CD14-positive monocyte (primary cell): ENCODE measurements around the gene CCDC68. TPM values are rescaled to one million over a fixed set of nuclear protein-coding genes. Genes with fewer than 3 reads are reported as not detected.

Source experiments
- DNase-seq, 3 donors: peaks; one replicate each; pipeline ENCODE4 v3.0.0-alpha.2; 2011 to 2022
- H2AFZ ChIP-seq: 2 replicates; pipeline ENCODE4 v1.6.0; 2012; ENCODE audit warnings: mild to moderate bottlenecking, low read depth, low read length, inconsistent platforms; ENCODE audit not compliant: insufficient read depth, poor library complexity, severe bottlenecking
- H3K27ac ChIP-seq, 2 donors: 1 replicate in 1 of 2; 2 replicates in 1 of 2; pipeline ENCODE4 v1.5.1; 2012 to 2013; ENCODE audit warnings: low read length in 2 of 2, control low read depth in 1 of 2, inconsistent platforms in 1 of 2, low read depth in 1 of 2, mild to moderate bottlenecking in 1 of 2
- H3K27me3 ChIP-seq, 2 donors: one replicate each; pipeline versions ENCODE4 v1.6.0 to v1.6.1; 2011 to 2013; ENCODE audit warnings: low read length in 2 of 2; ENCODE audit not compliant: control insufficient read depth in 2 of 2, insufficient read depth in 2 of 2
- H3K36me3 ChIP-seq, 2 donors: replicated peaks in 1 of 2; 1 replicate in 1 of 2; 2 replicates in 1 of 2; pipeline versions ENCODE4 v1.5.1 to v1.6.1; 2012 to 2013; ENCODE audit warnings: low read length in 2 of 2, control low read depth in 1 of 2, inconsistent platforms in 1 of 2, mild to moderate bottlenecking in 1 of 2; ENCODE audit not compliant: insufficient read depth in 2 of 2, control insufficient read depth in 1 of 2
- H3K4me1 ChIP-seq, 2 donors: 1 replicate in 1 of 2; 2 replicates in 1 of 2; pipeline versions ENCODE4 v1.5.1 to v1.6.1; 2012 to 2013; ENCODE audit warnings: low read length in 2 of 2, control low read depth in 1 of 2, inconsistent platforms in 1 of 2, mild to moderate bottlenecking in 1 of 2, moderate library complexity in 1 of 2; ENCODE audit not compliant: insufficient read depth in 2 of 2, control insufficient read depth in 1 of 2
- H3K4me2 ChIP-seq: replicated peaks from 2 replicates; pipeline ENCODE3; 2012; ENCODE audit warnings: low read length, moderate library complexity, mild to moderate bottlenecking; ENCODE audit not compliant: poor library complexity, severe bottlenecking; ENCODE audit errors: extremely low read depth
- H3K4me3 ChIP-seq, 3 experiments: fragments of 200-600 bp in 1 of 3; sonication (generic) in 1 of 3; replicated peaks in 1 of 3; 1 replicate in 2 of 3; 2 replicates in 1 of 3; pipeline ENCODE4 v1.5.1; 2011 to 2013; ENCODE audit warnings: low read length in 3 of 3, mild to moderate bottlenecking in 3 of 3, control low read depth in 2 of 3, low read depth in 2 of 3, inconsistent platforms in 1 of 3, moderate library complexity in 1 of 3
- H3K79me2 ChIP-seq: 2 replicates; pipeline ENCODE4 v1.6.0; 2012; ENCODE audit warnings: mild to moderate bottlenecking, control low read depth, inconsistent platforms, low read length, moderate library complexity; ENCODE audit not compliant: insufficient read depth
- H3K9ac ChIP-seq: 2 replicates; pipeline ENCODE4 v1.6.0; 2017; ENCODE audit warnings: low read length, mild to moderate bottlenecking; ENCODE audit not compliant: insufficient read depth, poor library complexity, severe bottlenecking
- H3K9me3 ChIP-seq, 2 donors: replicated peaks in 1 of 2; 1 replicate in 1 of 2; 2 replicates in 1 of 2; pipeline versions ENCODE4 v1.5.1 to v1.6.1; 2012 to 2013; ENCODE audit warnings: low read length in 2 of 2, control low read depth in 1 of 2; ENCODE audit not compliant: control insufficient read depth in 1 of 2, insufficient read depth in 1 of 2
- H4K20me1 ChIP-seq: 2 replicates; pipeline ENCODE4 v1.6.0; 2012; ENCODE audit warnings: mild to moderate bottlenecking, low read length, control low read depth, moderate library complexity; ENCODE audit not compliant: insufficient read depth
- H3K27ac Mint-ChIP-seq, 7 donors: one replicate each; pipeline ENCODE4 v1.8.0; 2020; ENCODE audit warnings: mild to moderate bottlenecking in 7 of 7, mixed read lengths in 7 of 7, moderate library complexity in 6 of 7, inconsistent platforms in 2 of 7
- H3K27me3 Mint-ChIP-seq, 3 donors: one replicate each; pipeline ENCODE4 v1.8.0; 2021 to 2022; ENCODE audit warnings: low read depth in 3 of 3, mild to moderate bottlenecking in 3 of 3, mixed read lengths in 3 of 3, moderate library complexity in 3 of 3, inconsistent platforms in 1 of 3
- H3K36me3 Mint-ChIP-seq, 2 donors: one replicate each; pipeline ENCODE4 v1.8.0; 2020; ENCODE audit warnings: mixed read lengths in 2 of 2, inconsistent platforms in 1 of 2, mild to moderate bottlenecking in 1 of 2
- H3K4me1 Mint-ChIP-seq: one replicate; pipeline ENCODE4 v1.8.0; 2020; ENCODE audit warnings: mild to moderate bottlenecking, mixed read lengths
- H3K4me3 Mint-ChIP-seq, 2 donors: one replicate each; pipeline ENCODE4 v1.8.0; 2020; ENCODE audit warnings: mild to moderate bottlenecking in 2 of 2, mixed read lengths in 2 of 2, moderate library complexity in 1 of 2
- H3K9me3 Mint-ChIP-seq, 7 donors: one replicate each; pipeline ENCODE4 v1.8.0; 2020 to 2022; ENCODE audit warnings: mixed read lengths in 7 of 7, mild to moderate bottlenecking in 6 of 7, moderate library complexity in 6 of 7, inconsistent platforms in 2 of 7
- WGBS: methylation state at CpG from one replicate; pipeline ENCODE4 v1.1.5; 2013; ENCODE audit warnings: missing lambda C conversion rate; ENCODE audit not compliant: insufficient coverage; 5-methylcytosine and 5-hydroxymethylcytosine counted together
- intact Hi-C, 2 donors: fragments of 100-400 bp; cut with micrococcal nuclease; formaldehyde crosslinking; loops; one replicate each; pipeline versions ENCODE4 v1.15.0 to v1.15.1; 2023
- polyA plus RNA-seq, 3 donors: library from polyadenylated mRNA; depleted of rRNA in 1 of 3; unstranded in 2 of 3; stranded (reverse) in 1 of 3; fragments of 300-500 nt in 2 of 3; fragments of >200 nt in 1 of 3; fragmentation: Illumina TruSeq in 2 of 3; gene quantifications; 1 replicate in 2 of 3; 2 replicates in 1 of 3; pipeline ENCODE4 v1.2.3, GENCODE V29; 2012 to 2021
- TF ChIP-seq, protein P1 (sequence below): fragments of 200-600 bp; IDR thresholded peaks from one replicate; pipeline ENCODE4 v1.8.0; 2022; ENCODE audit warnings: antibody characterized with exemption, mild to moderate bottlenecking

Gene CCDC68
- polyA plus RNA-seq, 3 donors: 0.09 to 0.15 TPM; not detected in 1

DNA sequence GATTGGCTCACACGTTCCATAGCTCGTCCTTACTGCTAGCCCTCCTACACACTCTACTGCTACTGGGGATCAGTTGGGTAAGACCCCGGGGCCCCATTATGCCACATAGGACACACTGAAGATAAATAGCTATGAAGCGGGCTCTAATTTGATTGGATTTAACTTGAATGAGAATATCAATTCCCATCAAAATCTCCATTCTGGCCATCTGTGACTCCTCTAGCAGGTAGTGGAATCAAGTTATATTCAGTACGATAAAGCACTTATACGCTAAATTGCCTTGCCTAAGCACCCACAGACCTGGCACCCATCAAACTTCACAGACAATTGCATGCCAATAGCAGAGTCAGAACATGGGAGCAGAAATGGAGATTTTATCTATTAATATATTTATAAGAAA lies 39.8 kb downstream of the CCDC68 start:
- Mint-ChIP-seq H3K4me1 (no peaks in the 10 kb centered on the region), H3K27ac (no peak overlapping the region), H3K27me3 (peaks cover 0 to 4% (median 4%) of the 10 kb centered on the region in 3 donors), H3K36me3 (no peaks in the 10 kb centered on the region), H3K9me3 (peaks cover 0 to 1% (median 0%) of the 10 kb centered on the region in 7 donors), H3K4me3 (no peak overlapping the region)
- TF ChIP-seq, protein P1, sequence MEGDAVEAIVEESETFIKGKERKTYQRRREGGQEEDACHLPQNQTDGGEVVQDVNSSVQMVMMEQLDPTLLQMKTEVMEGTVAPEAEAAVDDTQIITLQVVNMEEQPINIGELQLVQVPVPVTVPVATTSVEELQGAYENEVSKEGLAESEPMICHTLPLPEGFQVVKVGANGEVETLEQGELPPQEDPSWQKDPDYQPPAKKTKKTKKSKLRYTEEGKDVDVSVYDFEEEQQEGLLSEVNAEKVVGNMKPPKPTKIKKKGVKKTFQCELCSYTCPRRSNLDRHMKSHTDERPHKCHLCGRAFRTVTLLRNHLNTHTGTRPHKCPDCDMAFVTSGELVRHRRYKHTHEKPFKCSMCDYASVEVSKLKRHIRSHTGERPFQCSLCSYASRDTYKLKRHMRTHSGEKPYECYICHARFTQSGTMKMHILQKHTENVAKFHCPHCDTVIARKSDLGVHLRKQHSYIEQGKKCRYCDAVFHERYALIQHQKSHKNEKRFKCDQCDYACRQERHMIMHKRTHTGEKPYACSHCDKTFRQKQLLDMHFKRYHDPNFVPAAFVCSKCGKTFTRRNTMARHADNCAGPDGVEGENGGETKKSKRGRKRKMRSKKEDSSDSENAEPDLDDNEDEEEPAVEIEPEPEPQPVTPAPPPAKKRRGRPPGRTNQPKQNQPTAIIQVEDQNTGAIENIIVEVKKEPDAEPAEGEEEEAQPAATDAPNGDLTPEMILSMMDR: no peak
- Histone ChIP-seq H3K9me3 (no peaks in the 10 kb centered on the region), H3K4me2 (no peak overlapping the region), H3K4me3 (no peak overlapping the region), H3K4me1 (no peaks in the 10 kb centered on the region), H3K36me3 (no peaks in the 10 kb centered on the region), H3K9ac (no peak overlapping the region), H4K20me1 (no peaks in the 10 kb centered on the region), H2AFZ (no peak overlapping the region), H3K27ac (no peak overlapping the region), H3K79me2 (no peaks in the 10 kb centered on the region), H3K27me3 (no peaks in the 10 kb centered on the region)
- DNase-seq: no peak
- WGBS: 100% methylated on average over 2 of the region's 6 CpGs
- intact Hi-C loops: no loop called here

DNA sequence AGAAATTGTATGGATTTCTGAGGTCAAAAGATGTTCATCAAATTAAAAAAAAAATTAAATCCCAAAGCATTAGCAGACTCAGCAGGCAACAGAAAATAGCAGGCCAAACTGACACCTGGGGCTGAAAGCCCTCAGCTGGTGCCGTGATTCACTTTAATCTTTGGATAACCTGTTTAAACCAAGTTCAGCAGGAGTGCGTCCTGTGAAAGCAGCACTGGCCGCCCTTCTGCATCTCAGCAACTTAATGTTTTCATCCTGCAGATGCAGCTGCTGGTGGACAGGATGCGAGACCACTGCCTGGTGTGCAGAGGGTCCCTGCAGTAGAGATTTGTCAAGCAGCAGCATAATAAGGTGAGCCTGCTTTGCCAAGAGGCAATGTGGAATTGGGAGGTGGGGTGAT lies 41.2 kb downstream of the CCDC68 start:
- H3K4me2 ChIP-seq: no peak overlapping the region
- Mint-ChIP-seq H3K4me3 (no peak overlapping the region), H3K27me3 (peaks cover 0 to 4% (median 0%) of the 10 kb centered on the region in 3 donors), H3K27ac (no peak overlapping the region), H3K36me3 (no peaks in the 10 kb centered on the region), H3K9me3 (peaks cover 0 to 1% (median 0%) of the 10 kb centered on the region in 7 donors), H3K4me1 (no peaks in the 10 kb centered on the region)
- no peaks in the 10 kb centered on the region for H3K36me3 ChIP-seq
- H4K20me1 ChIP-seq: no peaks in the 10 kb centered on the region
- H3K9me3 ChIP-seq: no peaks in the 10 kb centered on the region
- H2AFZ ChIP-seq: no peak overlapping the region
- no peak overlapping the region for H3K9ac ChIP-seq
- intact Hi-C loops: no loop called here
- no peak for DNase-seq
- no peaks in the 10 kb centered on the region for H3K27me3 ChIP-seq
- no peaks in the 10 kb centered on the region for H3K79me2 ChIP-seq
- no peak overlapping the region for H3K4me3 ChIP-seq
- H3K4me1 ChIP-seq: no peaks in the 10 kb centered on the region
- H3K27ac ChIP-seq: no peak overlapping the region
- TF ChIP-seq, protein P1: no peak
- 98% methylated on average over 4 of the region's 4 CpGs for WGBS
